OCI-LY3 (cell line): ENCODE results near the gene GNAZ.

Source experiments
- EZH2phosphoT487 ChIP-seq: fragments of 200-600 bp; shearing (Covaris generic); IDR thresholded peaks from 2 replicates; pipeline ENCODE4 v1.6.1; 2018; ENCODE audit warnings: antibody characterized with exemption, mixed run types, low read depth
- TF ChIP-seq, protein P1 (sequence below): fragments of 200-600, 300-600 bp; sonication (generic); IDR thresholded peaks from 2 replicates; pipeline ENCODE4 v1.5.1; 2014; ENCODE audit warnings: antibody characterized with exemption, low read length, low read depth

DNA sequence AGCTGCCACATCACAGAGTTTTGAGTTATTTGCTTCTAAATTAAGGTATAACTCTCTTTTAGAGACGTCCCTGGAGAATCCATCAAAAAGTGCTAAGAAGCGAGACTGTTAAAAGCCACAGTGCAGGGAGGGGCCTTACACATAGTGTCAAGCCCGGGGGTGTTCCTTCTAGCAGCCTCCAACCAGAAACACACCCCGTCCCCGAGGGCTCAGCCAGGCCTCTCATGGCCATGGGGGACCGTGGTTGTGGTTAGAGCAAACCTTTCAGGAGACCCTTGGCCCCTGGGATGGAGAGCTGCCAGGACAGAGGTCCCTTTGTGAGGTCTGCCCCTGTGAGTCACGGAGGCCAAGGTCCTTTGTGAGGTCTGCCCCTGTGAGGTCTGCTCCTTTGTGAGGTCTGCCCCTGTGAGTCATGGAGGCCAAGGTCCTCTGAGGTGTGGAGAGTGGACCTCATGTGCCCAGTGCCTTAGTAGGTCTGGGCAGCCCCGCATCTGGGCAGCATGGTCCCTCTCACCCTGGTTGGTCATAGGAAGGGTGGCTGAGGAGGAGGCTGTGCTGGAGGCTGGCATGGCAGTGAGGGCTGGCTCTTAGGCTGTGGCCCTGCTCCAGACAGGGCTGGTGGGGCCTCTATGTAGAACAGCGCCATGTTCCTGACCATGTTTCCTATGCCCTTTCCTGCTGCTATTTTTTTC is 5.4 kb downstream of the GNAZ start:
- TF ChIP-seq, protein P1, sequence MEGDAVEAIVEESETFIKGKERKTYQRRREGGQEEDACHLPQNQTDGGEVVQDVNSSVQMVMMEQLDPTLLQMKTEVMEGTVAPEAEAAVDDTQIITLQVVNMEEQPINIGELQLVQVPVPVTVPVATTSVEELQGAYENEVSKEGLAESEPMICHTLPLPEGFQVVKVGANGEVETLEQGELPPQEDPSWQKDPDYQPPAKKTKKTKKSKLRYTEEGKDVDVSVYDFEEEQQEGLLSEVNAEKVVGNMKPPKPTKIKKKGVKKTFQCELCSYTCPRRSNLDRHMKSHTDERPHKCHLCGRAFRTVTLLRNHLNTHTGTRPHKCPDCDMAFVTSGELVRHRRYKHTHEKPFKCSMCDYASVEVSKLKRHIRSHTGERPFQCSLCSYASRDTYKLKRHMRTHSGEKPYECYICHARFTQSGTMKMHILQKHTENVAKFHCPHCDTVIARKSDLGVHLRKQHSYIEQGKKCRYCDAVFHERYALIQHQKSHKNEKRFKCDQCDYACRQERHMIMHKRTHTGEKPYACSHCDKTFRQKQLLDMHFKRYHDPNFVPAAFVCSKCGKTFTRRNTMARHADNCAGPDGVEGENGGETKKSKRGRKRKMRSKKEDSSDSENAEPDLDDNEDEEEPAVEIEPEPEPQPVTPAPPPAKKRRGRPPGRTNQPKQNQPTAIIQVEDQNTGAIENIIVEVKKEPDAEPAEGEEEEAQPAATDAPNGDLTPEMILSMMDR: no peak
- TF ChIP-seq EZH2phosphoT487: no peak
